Endothelial cell of umbilical vein (primary cell): ENCODE results near the gene HOXA11. TPM values are rescaled to one million over a fixed set of nuclear protein-coding genes. Genes with fewer than 3 reads are reported as not detected.
A peak's percentile ranks its signal among the peaks of the same experiment; 100 is the strongest.

Experiments used
- BruUV-seq: library from RNA; stranded (reverse); fragments of 400-500 nt; replicated peaks from 2 replicates; lab custom pipeline; 2021; lab: Mats Ljungman, UMichigan
- CTCF ChIA-PET: fragments of 300-600, 350-600 bp; sonication (Branson Sonifier 250); formaldehyde crosslinking; loops from one replicate; lab custom pipeline; 2021; ENCODE audit warnings: antibody characterized with exemption, inconsistent platforms; lab: Charles Lee
- POLR2A ChIA-PET: fragments of 300-600, 350-600 bp; sonication (Branson Sonifier 250); formaldehyde crosslinking; loops from one replicate; lab custom pipeline; 2021; ENCODE audit warnings: antibody characterized with exemption, inconsistent platforms; lab: Charles Lee
- DNase-seq: peaks from one replicate; pipeline ENCODE4 v3.0.0-alpha.2; 2011; ENCODE audit warnings: low read depth, low spot score
- FAIRE-seq: peaks from 2 replicates; lab custom pipeline; 2011; peaks lifted over from hg19 to GRCh38; lab: Jason Lieb, UNC
- H2AFZ ChIP-seq: 2 replicates; pipeline ENCODE4 v1.6.0; 2012; ENCODE audit warnings: low read depth, low read length, control low read depth, inconsistent platforms
- H3K27ac ChIP-seq: 2 replicates; pipeline ENCODE4 v1.5.1; 2011; ENCODE audit warnings: low read depth, mild to moderate bottlenecking, control low read depth, low read length, moderate library complexity; ENCODE audit not compliant: insufficient read depth
- H3K27me3 ChIP-seq, 2 experiments: 2 replicates each; pipeline versions ENCODE4 v1.6.0 to v1.6.1; 2011; ENCODE audit warnings: low read length in 2 of 2, mixed read lengths in 1 of 2; ENCODE audit not compliant: control insufficient read depth in 2 of 2, insufficient read depth in 2 of 2
- H3K36me3 ChIP-seq, 2 experiments: 2 replicates in 1 of 2; 3 replicates in 1 of 2; pipeline ENCODE4 v1.5.1; 2011; ENCODE audit warnings: low read length in 2 of 2, mild to moderate bottlenecking in 1 of 2, moderate library complexity in 1 of 2; ENCODE audit not compliant: control insufficient read depth in 2 of 2, insufficient read depth in 2 of 2; ENCODE audit errors: extremely low read depth in 1 of 2
- H3K4me1 ChIP-seq: 3 replicates; pipeline ENCODE4 v1.5.1; 2011; ENCODE audit warnings: mild to moderate bottlenecking, low read length; ENCODE audit not compliant: control insufficient read depth, insufficient read depth; ENCODE audit errors: extremely low read depth
- H3K4me2 ChIP-seq: 2 replicates; pipeline ENCODE4 v1.6.1; 2011; ENCODE audit warnings: low read length, control low read depth, mixed read lengths; ENCODE audit not compliant: insufficient read depth
- H3K4me3 ChIP-seq, 3 experiments: fragments of 200-600 bp in 1 of 3; sonication (generic), shearing (Covaris generic) in 1 of 3; replicated peaks in 1 of 3; 2 replicates each; pipeline ENCODE4 v1.5.1; 2011 to 2016; ENCODE audit warnings: control low read depth in 3 of 3, low read length in 3 of 3, mild to moderate bottlenecking in 2 of 3, inconsistent platforms in 1 of 3, low read depth in 1 of 3, moderate library complexity in 1 of 3; ENCODE audit not compliant: insufficient read depth in 1 of 3
- H3K79me2 ChIP-seq: 2 replicates; pipeline ENCODE4 v1.6.0; 2012; ENCODE audit warnings: low read length, inconsistent platforms; ENCODE audit not compliant: control insufficient read depth, insufficient read depth
- H3K9ac ChIP-seq: replicated peaks from 2 replicates; pipeline ENCODE3; 2011; ENCODE audit warnings: low read length, control low read depth; ENCODE audit not compliant: insufficient read depth; ENCODE audit errors: extremely low read depth
- H3K9me1 ChIP-seq: replicated peaks from 3 replicates; pipeline ENCODE4 v1.6.0; 2011; ENCODE audit warnings: mild to moderate bottlenecking, low read length; ENCODE audit not compliant: control insufficient read depth, insufficient read depth; ENCODE audit errors: extremely low read depth
- H3K9me3 ChIP-seq: replicated peaks from 2 replicates; pipeline ENCODE4 v1.5.1; 2012; ENCODE audit warnings: low read length, inconsistent platforms; ENCODE audit not compliant: control insufficient read depth, insufficient read depth
- H4K20me1 ChIP-seq: replicated peaks from 2 replicates; pipeline ENCODE3; 2011; ENCODE audit warnings: mild to moderate bottlenecking, low read length; ENCODE audit not compliant: control insufficient read depth, insufficient read depth; ENCODE audit errors: extremely low read depth
- FOS ChIP-seq: IDR thresholded peaks from 2 replicates; pipeline ENCODE4 v1.6.1; 2011; ENCODE audit warnings: mild to moderate bottlenecking, low read length, moderate library complexity, borderline replicate concordance; ENCODE audit not compliant: insufficient read depth
- dilution Hi-C: fragments of 300-500 bp; cut with MboI; formaldehyde crosslinking; loops from one replicate; pipeline ENCODE4 v1.15.0; 2019; ENCODE audit warnings: low sequenced_read_pairs; ENCODE audit not compliant: extremely low pct_ligation_motif_present
- intact Hi-C: fragments of 100-400 bp; cut with micrococcal nuclease; formaldehyde crosslinking; loops from one replicate; pipeline ENCODE4 v1.10.0; 2022
- polyA plus RNA-seq, 4 experiments: library from polyadenylated mRNA; depleted of rRNA in 3 of 4; stranded (reverse) in 3 of 4; unstranded in 1 of 4; fragments of >200 nt; gene quantifications; 2 replicates each; pipeline versions ENCODE4 v1.2.1 to v1.2.3, GENCODE V29; 2011 to 2012; ENCODE audit warnings: missing spikeins in 1 of 4
- total RNA-seq: library from RNA; stranded (reverse); gene quantifications from 2 replicates; pipeline ENCODE4 v1.2.3, GENCODE V29; 2021
- TF ChIP-seq, protein P1 (sequence below), 2 donors: IDR thresholded peaks; 1 replicate in 1 of 2; 2 replicates in 1 of 2; pipeline ENCODE4 v1.5.1; 2011; ENCODE audit warnings: low read length in 2 of 2, mild to moderate bottlenecking in 2 of 2, moderate library complexity in 2 of 2, control low read depth in 1 of 2, inconsistent platforms in 1 of 2, low read depth in 1 of 2; ENCODE audit not compliant: insufficient read depth in 1 of 2; ENCODE audit errors: extremely low read depth in 1 of 2

The HOXA11 gene
- total and polyA plus RNA-seq, 2 donors (not counting 3 experiments of a cell fraction or from before 2014, with no cell fraction given) = 10.4 to 16.7 TPM

DNA sequence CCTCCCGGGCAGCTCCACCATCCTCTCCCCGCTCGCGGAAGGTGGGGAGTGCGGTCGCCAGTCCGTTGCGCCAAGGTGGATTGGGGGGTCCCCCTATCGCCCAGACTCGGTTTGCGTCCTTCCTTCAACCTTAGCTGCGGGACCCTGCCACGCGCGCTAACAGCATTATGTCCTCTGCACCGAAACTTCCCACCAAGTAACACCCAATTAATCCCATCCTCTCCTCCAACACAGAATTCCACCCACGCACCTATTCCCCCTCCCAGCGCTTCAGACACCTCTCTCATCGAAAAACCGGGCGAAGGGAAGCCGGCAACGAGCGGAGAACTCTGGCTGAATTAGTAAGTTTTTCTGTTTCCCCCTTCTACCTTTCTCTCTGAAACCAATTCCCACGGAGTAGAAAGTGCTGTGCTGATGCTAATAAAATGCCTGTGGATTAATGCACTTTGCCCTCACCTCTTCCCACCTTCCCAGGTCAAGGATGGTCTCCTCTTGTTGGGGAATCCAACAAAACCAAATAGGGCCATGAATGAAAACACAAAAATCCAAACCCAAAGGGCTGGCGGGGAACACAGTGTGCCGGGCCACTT, 33.6 kb downstream of the HOXA11 start:
- Histone ChIP-seq H3K27ac (peak overlapping the region; percentile 96), H3K9me3 (no peaks in the 10 kb centered on the region), H2AFZ (no peak overlapping the region), H3K4me2 (peak overlapping the region; percentile 92), H4K20me1 (no peaks in the 10 kb centered on the region), H3K36me3 (peaks cover 0 to 2% of the 10 kb centered on the region in 2 experiments), H3K4me3 (peak overlapping the region; percentile 54 to 85 (median 55)), H3K79me2 (peaks cover 98% of the 10 kb centered on the region), H3K9ac (peak overlapping the region; percentile 78), H3K9me1 (no peaks in the 10 kb centered on the region), H3K4me1 (peaks cover 68% of the 10 kb centered on the region), H3K27me3 (no peaks in the 10 kb centered on the region)
- peak; percentile 31 for FAIRE-seq
- dilution Hi-C loops (loop anchor here (25.0 kb wide), 1 partner anchor 964 kb away; no protein-coding TSS in a partner anchor), intact Hi-C loops (loop anchor here (1.0 to 2.0 kb wide), 2 partner anchors 8 to 13 kb away; partner anchors contain the start of gene HOXA9)
- no peak for TF ChIP-seq FOS
- TF ChIP-seq, protein P1, sequence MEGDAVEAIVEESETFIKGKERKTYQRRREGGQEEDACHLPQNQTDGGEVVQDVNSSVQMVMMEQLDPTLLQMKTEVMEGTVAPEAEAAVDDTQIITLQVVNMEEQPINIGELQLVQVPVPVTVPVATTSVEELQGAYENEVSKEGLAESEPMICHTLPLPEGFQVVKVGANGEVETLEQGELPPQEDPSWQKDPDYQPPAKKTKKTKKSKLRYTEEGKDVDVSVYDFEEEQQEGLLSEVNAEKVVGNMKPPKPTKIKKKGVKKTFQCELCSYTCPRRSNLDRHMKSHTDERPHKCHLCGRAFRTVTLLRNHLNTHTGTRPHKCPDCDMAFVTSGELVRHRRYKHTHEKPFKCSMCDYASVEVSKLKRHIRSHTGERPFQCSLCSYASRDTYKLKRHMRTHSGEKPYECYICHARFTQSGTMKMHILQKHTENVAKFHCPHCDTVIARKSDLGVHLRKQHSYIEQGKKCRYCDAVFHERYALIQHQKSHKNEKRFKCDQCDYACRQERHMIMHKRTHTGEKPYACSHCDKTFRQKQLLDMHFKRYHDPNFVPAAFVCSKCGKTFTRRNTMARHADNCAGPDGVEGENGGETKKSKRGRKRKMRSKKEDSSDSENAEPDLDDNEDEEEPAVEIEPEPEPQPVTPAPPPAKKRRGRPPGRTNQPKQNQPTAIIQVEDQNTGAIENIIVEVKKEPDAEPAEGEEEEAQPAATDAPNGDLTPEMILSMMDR (IDR thresholded peaks at IDR 0.05; ENCODE audit: extremely low read depth in 1 of 2, insufficient read depth in 1 of 2, low read depth in 1 of 2, low read length in 2 of 2) = peak in 1 of 2 donors; percentile 11
- BruUV-seq = TSS peak; percentile 39
- no peak for DNase-seq
- ChIA-PET CTCF (interaction anchor here (1.0 to 5.6 kb wide), 17 partner anchors 8 to 782 kb away, joined by 3 to 83 read pairs (median 5); partner anchors contain the start of genes HOXA4 and HOXA9), POLR2A (interaction anchor here (1.2 to 2.6 kb wide), 6 partner anchors 14 to 468 kb away, joined by 3 to 8 read pairs (median 4); partner anchors contain the start of gene HOXA9)
